Measurements from ENCODE around the gene GREB1L. TPM values are rescaled to one million over a fixed set of nuclear protein-coding genes. Genes with fewer than 3 reads are reported as not detected.

Gene GREB1L
- total and polyA plus RNA-seq, 2 donors (not counting 1 experiment from before 2014, with no cell fraction given): not detected

GRCh38 chr18:21364471-21364870 is 122.4 kb downstream of the GREB1L start:
- H3K27ac Mint-ChIP-seq: no peak overlapping the region
- no peak overlapping the region for H3K4me2 ChIP-seq (replicated peaks; ENCODE audit: low read depth, low read length, poor library complexity, severe bottlenecking)
- peaks cover 13% of the 10 kb centered on the region for H3K27me3 Mint-ChIP-seq
- H3K27ac ChIP-seq (ENCODE audit: low read length in 2 of 2): no peak overlapping the region
- H3K4me3 Mint-ChIP-seq: no peak overlapping the region
- no peak overlapping the region for H3K4me3 ChIP-seq (ENCODE audit: control extremely low read depth in 1 of 5, extremely low read depth in 1 of 5, insufficient read depth in 1 of 5, low read depth in 2 of 5, low read length in 4 of 5)
- no peaks in the 10 kb centered on the region for H3K79me2 ChIP-seq (ENCODE audit: control insufficient read depth, insufficient read depth, low read length)
- no peaks in the 10 kb centered on the region for H3K9me3 Mint-ChIP-seq (ENCODE audit: insufficient read depth)
- ChIA-PET CTCF (no interaction called here), POLR2A (no interaction called here)
- 60% methylated on average over 1 of the region's 2 CpGs for WGBS (ENCODE audit: insufficient coverage)
- no peaks in the 10 kb centered on the region for H3K4me1 Mint-ChIP-seq
- H3K9me3 ChIP-seq (ENCODE audit: control extremely low read depth in 1 of 3, control insufficient read depth in 2 of 3, insufficient read depth in 1 of 3, low read length in 2 of 3): no peaks in the 10 kb centered on the region
- peaks cover 0 to 4% (median 0%) of the 10 kb centered on the region in 4 experiments for H3K27me3 ChIP-seq (replicated peaks in 1 of 4; ENCODE audit: control extremely low read depth in 1 of 4, control insufficient read depth in 3 of 4, insufficient read depth in 4 of 4, low read length in 3 of 4)
- TF ChIP-seq CTCF (IDR thresholded peaks at IDR 0.05): no peak
- no peak for TF ChIP-seq EZH2 (IDR thresholded peaks at IDR 0.05; ENCODE audit: borderline replicate concordance, insufficient read depth, low read depth, low read length, poor library complexity, severe bottlenecking)
- ATAC-seq (ENCODE audit: low read depth) (no peak), DNase-seq (no peak)
- no peak overlapping the region for H2AFZ ChIP-seq (ENCODE audit: insufficient read depth, low read depth, low read length, poor library complexity, severe bottlenecking)
- intact Hi-C loops (cut with micrococcal nuclease): no loop called here
- H3K4me1 ChIP-seq (ENCODE audit: control insufficient read depth in 2 of 2, insufficient read depth in 2 of 2, low read length in 2 of 2): no peaks in the 10 kb centered on the region
- no peaks in the 10 kb centered on the region for H3K36me3 ChIP-seq (replicated peaks in 1 of 2; ENCODE audit: control extremely low read depth in 1 of 2, control insufficient read depth in 1 of 2, extremely low read depth in 1 of 2, insufficient read depth in 2 of 2, low read length in 1 of 2)
- H4K20me1 ChIP-seq (ENCODE audit: control insufficient read depth, insufficient read depth, low read length, poor library complexity, severe bottlenecking): no peaks in the 10 kb centered on the region
- H3K9ac ChIP-seq (ENCODE audit: low read length): no peak overlapping the region

- H3K4me3 Mint-ChIP-seq: no peak overlapping the region
- H4K20me1 ChIP-seq (ENCODE audit: control insufficient read depth, insufficient read depth, low read length, poor library complexity, severe bottlenecking): no peaks in the 10 kb centered on the region
- H3K27me3 Mint-ChIP-seq: peaks cover 8% of the 10 kb centered on the region
- 100% methylated on average over 1 of the region's 2 CpGs for whole genome bisulfite sequencing (ENCODE audit: insufficient coverage)
- intact Hi-C loops (cut with micrococcal nuclease): no loop called here
- ATAC-seq (ENCODE audit: low read depth) (no peak), DNase-seq (no peak)
- peaks cover 0 to 4% (median 0%) of the 10 kb centered on the region in 4 experiments for H3K27me3 ChIP-seq (replicated peaks in 1 of 4; ENCODE audit: control extremely low read depth in 1 of 4, control insufficient read depth in 3 of 4, insufficient read depth in 4 of 4, low read length in 3 of 4)
- no peak for TF ChIP-seq CTCF (IDR thresholded peaks at IDR 0.05)
- TF ChIP-seq EZH2 (IDR thresholded peaks at IDR 0.05; ENCODE audit: borderline replicate concordance, insufficient read depth, low read depth, low read length, poor library complexity, severe bottlenecking): no peak
- ChIA-PET POLR2A (no interaction called here), CTCF (no interaction called here)
- H3K4me2 ChIP-seq (replicated peaks; ENCODE audit: low read depth, low read length, poor library complexity, severe bottlenecking): no peak overlapping the region
- H3K4me3 ChIP-seq (ENCODE audit: control extremely low read depth in 1 of 5, extremely low read depth in 1 of 5, insufficient read depth in 1 of 5, low read depth in 2 of 5, low read length in 4 of 5): no peak overlapping the region
- H3K9ac ChIP-seq (ENCODE audit: low read length): no peak overlapping the region
- no peaks in the 10 kb centered on the region for H3K4me1 ChIP-seq (ENCODE audit: control insufficient read depth in 2 of 2, insufficient read depth in 2 of 2, low read length in 2 of 2)
- H3K27ac Mint-ChIP-seq: no peak overlapping the region
- H3K27ac ChIP-seq (ENCODE audit: low read length in 2 of 2): no peak overlapping the region
- H3K79me2 ChIP-seq (ENCODE audit: control insufficient read depth, insufficient read depth, low read length): no peaks in the 10 kb centered on the region
- H3K9me3 ChIP-seq (ENCODE audit: control extremely low read depth in 1 of 3, control insufficient read depth in 2 of 3, insufficient read depth in 1 of 3, low read length in 2 of 3): no peaks in the 10 kb centered on the region
- no peaks in the 10 kb centered on the region for H3K4me1 Mint-ChIP-seq
- H2AFZ ChIP-seq (ENCODE audit: insufficient read depth, low read depth, low read length, poor library complexity, severe bottlenecking): no peak overlapping the region
- H3K9me3 Mint-ChIP-seq (ENCODE audit: insufficient read depth): no peaks in the 10 kb centered on the region
- H3K36me3 ChIP-seq (replicated peaks in 1 of 2; ENCODE audit: control extremely low read depth in 1 of 2, control insufficient read depth in 1 of 2, extremely low read depth in 1 of 2, insufficient read depth in 2 of 2, low read length in 1 of 2): no peaks in the 10 kb centered on the region
These were observed 124.9 kb downstream of the GREB1L start for GRCh38 chr18:21366896-21367295.

All from B cell (primary cell).